ENCODE results near the gene MRFAP1L1.
A peak's percentile ranks its signal among the peaks of the same experiment; 100 is the strongest.
"Not testable (repeated sequence)": the region's sequence is repeated elsewhere in the genome, so short reads cannot be mapped to it uniquely, and the experiment has no call there.

Gene MRFAP1L1

GRCh38 chr4:6709230-6710114 lies at the start of gene MRFAP1L1:
Gene MRFAP1L1, minus strand, starts transcription at chr4:6709865. Its CDS starts 236 bp downstream, at chr4:6709629.
- Histone ChIP-seq H3K27me3 (ENCODE audit: control insufficient read depth, insufficient read depth, low read length) (peaks cover 11% of the 10 kb centered on the region; the same call in 1 of the 2 replicates), H3K36me3 (ENCODE audit: control insufficient read depth, insufficient read depth, low read length) (peaks cover 13% of the 10 kb centered on the region), H3K9ac (ENCODE audit: low read depth, low read length) (peak within 1 kb of the TSS; percentile 82), H3K27ac (ENCODE audit: low read depth, low read length) (peak within 1 kb of the TSS; percentile 85), H3K4me3 (ENCODE audit: low read depth, low read length) (peak within 1 kb of the TSS; percentile 98), H3K9me3 (ENCODE audit: control insufficient read depth, insufficient read depth, low read length) (no peaks in the 10 kb centered on the region), H3K4me1 (ENCODE audit: control insufficient read depth, insufficient read depth, low read length) (peaks cover 13% of the 10 kb centered on the region)

DNA sequence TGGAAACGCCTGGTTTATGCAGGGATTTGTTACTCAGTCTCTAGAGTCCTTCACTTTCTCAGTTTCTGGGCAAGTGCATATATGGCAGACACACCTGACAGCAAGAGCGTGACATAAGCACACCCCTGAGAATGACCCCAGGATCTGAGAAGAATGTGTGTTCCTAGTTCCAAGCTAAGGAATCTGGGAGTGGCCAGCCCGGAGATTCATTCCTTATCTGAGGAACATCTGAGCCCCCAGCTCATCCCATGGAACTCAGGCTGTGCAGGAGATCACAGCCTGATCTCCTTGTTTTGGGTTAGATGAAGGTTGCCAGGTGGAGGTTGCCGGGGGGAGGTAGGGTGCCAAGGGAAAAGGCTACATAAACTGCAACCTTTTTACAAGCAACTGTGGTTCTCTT lies 49.1 kb upstream of the MRFAP1L1 start:
- Histone ChIP-seq H3K4me1 (ENCODE audit: control insufficient read depth, insufficient read depth, low read length) (no peaks in the 10 kb centered on the region), H3K36me3 (ENCODE audit: control insufficient read depth, insufficient read depth, low read length) (no peaks in the 10 kb centered on the region), H3K27ac (ENCODE audit: low read depth, low read length) (no peak overlapping the region), H3K27me3 (ENCODE audit: control insufficient read depth, insufficient read depth, low read length) (no peaks in the 10 kb centered on the region), H3K9ac (ENCODE audit: low read depth, low read length) (no peak overlapping the region), H3K9me3 (ENCODE audit: control insufficient read depth, insufficient read depth, low read length) (no peaks in the 10 kb centered on the region), H3K4me3 (ENCODE audit: low read depth, low read length) (no peak overlapping the region)

GRCh38 chr4:6756345-6756744 lies 46.7 kb upstream of the MRFAP1L1 start:
- not testable (repeated sequence) for H3K27me3 ChIP-seq (ENCODE audit: control insufficient read depth, insufficient read depth, low read length); H3K9me3 ChIP-seq (ENCODE audit: control insufficient read depth, insufficient read depth, low read length); H3K27ac ChIP-seq (ENCODE audit: low read depth, low read length); H3K4me1 ChIP-seq (ENCODE audit: control insufficient read depth, insufficient read depth, low read length); H3K9ac ChIP-seq (ENCODE audit: low read depth, low read length); H3K4me3 ChIP-seq (ENCODE audit: low read depth, low read length); H3K36me3 ChIP-seq (ENCODE audit: control insufficient read depth, insufficient read depth, low read length)

DNA sequence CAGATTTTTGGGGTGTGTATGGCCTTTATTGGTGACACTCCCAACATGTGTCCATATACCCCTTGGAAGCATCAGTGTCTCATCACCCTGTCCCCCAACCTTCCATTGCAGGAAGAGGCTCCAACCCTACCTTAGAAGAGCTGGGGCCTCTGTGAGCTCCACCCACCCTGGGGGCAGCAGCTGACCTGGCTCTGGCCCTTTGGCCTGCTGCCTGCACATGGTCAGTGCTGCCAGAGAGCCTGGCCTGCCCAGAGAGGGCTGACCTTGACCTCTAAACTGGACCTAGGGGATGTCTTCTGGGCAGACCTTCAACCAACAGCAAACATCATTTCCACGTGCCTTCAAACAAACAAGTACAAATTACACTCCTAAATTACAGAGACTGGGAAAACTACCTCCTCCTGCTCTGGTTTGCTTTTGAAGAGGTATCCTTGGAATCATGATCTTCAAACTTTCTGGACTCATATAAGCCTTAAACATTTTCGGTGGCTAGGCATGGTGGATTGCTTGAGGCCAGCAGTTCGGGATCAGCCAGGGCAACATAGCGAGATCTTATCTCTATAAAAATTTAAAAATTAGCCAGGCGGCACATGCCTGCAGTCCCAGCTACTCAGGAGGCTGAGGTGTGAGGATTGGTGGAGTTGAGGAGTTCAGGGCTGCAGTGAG lies 45.6 kb upstream of the MRFAP1L1 start:
- H3K27ac ChIP-seq (ENCODE audit: low read depth, low read length), result no peak overlapping the region
- no peaks in the 10 kb centered on the region for H3K9me3 ChIP-seq (ENCODE audit: control insufficient read depth, insufficient read depth, low read length)

DNA sequence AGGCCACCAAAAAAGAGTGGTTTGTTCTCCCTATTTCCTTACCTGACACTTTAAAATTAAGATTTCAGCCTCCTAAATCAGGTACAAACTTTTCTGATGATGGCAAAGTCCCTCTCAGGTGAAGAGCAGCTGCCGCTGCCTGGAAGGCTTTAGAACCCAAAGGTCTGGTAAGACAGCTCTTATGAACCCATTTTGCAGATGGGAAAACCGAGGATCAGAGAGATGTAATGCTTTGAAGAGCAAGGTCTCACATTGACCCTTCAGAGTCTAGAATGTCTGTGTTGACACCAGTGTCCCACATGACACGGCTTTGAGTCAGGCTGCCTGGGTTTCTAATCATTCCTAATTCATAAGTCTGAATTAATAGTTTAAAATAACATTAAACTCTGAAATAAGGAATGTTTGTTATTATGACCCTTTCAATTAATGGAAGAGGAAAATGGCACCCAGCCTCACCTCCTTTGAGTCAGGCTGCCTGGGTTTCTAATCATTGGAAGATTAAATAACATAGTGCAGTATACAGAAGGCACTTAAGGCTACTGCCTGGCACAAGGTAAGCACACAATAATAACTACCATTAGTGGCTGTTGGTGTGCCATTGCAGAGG lies 44.9 kb upstream of the MRFAP1L1 start:
- Histone ChIP-seq H3K27me3 (ENCODE audit: control insufficient read depth, insufficient read depth, low read length) (no peaks in the 10 kb centered on the region), H3K36me3 (ENCODE audit: control insufficient read depth, insufficient read depth, low read length) (no peaks in the 10 kb centered on the region), H3K9me3 (ENCODE audit: control insufficient read depth, insufficient read depth, low read length) (no peaks in the 10 kb centered on the region), H3K27ac (ENCODE audit: low read depth, low read length) (no peak overlapping the region), H3K4me3 (ENCODE audit: low read depth, low read length) (no peak overlapping the region), H3K4me1 (ENCODE audit: control insufficient read depth, insufficient read depth, low read length) (peaks cover 3% of the 10 kb centered on the region; the same call in 1 of the 2 replicates), H3K9ac (ENCODE audit: low read depth, low read length) (no peak overlapping the region)

More for the DNA sequence above, 45.6 kb upstream of the MRFAP1L1 start:
- Histone ChIP-seq H3K4me3 (ENCODE audit: low read depth, low read length) (no peak overlapping the region), H3K36me3 (ENCODE audit: control insufficient read depth, insufficient read depth, low read length) (no peaks in the 10 kb centered on the region), H3K9ac (ENCODE audit: low read depth, low read length) (no peak overlapping the region), H3K4me1 (ENCODE audit: control insufficient read depth, insufficient read depth, low read length) (peaks cover 3% of the 10 kb centered on the region; the same call in 1 of the 2 replicates), H3K27me3 (ENCODE audit: control insufficient read depth, insufficient read depth, low read length) (no peaks in the 10 kb centered on the region)

- no peak overlapping the region for H3K27ac ChIP-seq (ENCODE audit: low read depth, low read length)
- H3K36me3 ChIP-seq (ENCODE audit: control insufficient read depth, insufficient read depth, low read length), result no peaks in the 10 kb centered on the region
- H3K4me1 ChIP-seq (ENCODE audit: control insufficient read depth, insufficient read depth, low read length), result peaks cover 3% of the 10 kb centered on the region; the same call in 1 of the 2 replicates
- no peaks in the 10 kb centered on the region for H3K9me3 ChIP-seq (ENCODE audit: control insufficient read depth, insufficient read depth, low read length)
- H3K27me3 ChIP-seq (ENCODE audit: control insufficient read depth, insufficient read depth, low read length), result no peaks in the 10 kb centered on the region
- H3K4me3 ChIP-seq (ENCODE audit: low read depth, low read length), result no peak overlapping the region
- H3K9ac ChIP-seq (ENCODE audit: low read depth, low read length), result no peak overlapping the region
These were observed 44.2 kb upstream of the MRFAP1L1 start for GRCh38 chr4:6753891-6754290.

DNA sequence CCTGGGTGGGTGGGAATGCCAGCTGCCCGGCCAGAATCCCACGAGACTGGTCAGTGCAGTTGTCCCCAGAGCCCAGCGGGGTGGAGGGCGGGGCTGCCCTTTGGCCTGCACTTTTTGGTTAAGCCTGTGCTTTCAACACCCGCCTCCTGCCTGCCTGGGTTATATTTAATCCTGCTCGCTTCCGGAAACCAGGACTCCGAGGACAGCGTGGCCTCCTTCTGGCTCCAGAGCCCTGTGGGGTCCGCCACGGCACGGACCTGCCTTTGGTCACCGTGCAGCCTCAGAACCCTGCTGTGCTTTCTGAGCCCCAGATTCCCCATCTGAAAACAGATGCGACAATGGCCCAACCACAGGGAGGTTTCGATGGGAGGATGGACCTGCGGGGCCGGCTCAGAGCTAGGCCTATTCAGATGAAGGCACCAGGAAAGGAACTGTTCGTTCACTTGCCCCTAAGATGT lies 43.5 kb upstream of the MRFAP1L1 start:
- peaks cover 3% of the 10 kb centered on the region; the same call in 1 of the 2 replicates for H3K4me1 ChIP-seq (ENCODE audit: control insufficient read depth, insufficient read depth, low read length)
- H3K27me3 ChIP-seq (ENCODE audit: control insufficient read depth, insufficient read depth, low read length), result no peaks in the 10 kb centered on the region
- H3K9ac ChIP-seq (ENCODE audit: low read depth, low read length), result no peak overlapping the region
- H3K27ac ChIP-seq (ENCODE audit: low read depth, low read length), result no peak overlapping the region
- no peak overlapping the region for H3K4me3 ChIP-seq (ENCODE audit: low read depth, low read length)
- H3K9me3 ChIP-seq (ENCODE audit: control insufficient read depth, insufficient read depth, low read length), result no peaks in the 10 kb centered on the region
- no peaks in the 10 kb centered on the region for H3K36me3 ChIP-seq (ENCODE audit: control insufficient read depth, insufficient read depth, low read length)

DNA sequence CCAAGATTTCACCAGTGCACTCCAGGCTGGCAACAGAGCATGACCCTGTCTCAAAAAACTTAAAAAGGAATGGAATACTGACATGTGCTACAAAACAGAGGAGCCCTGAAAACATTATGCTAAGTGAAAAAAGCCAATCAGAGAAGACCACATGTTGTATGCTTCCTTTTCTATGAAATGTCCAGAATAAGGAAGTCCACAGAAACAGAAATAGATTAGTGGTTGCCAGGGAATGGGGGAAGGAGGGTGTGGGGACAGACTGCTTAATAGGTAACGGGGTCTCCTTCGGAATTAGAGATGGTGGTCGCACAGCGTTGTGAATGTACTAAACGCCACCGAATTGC lies 42.8 kb upstream of the MRFAP1L1 start:
- Histone ChIP-seq H3K27ac (ENCODE audit: low read depth, low read length) (no peak overlapping the region), H3K4me1 (ENCODE audit: control insufficient read depth, insufficient read depth, low read length) (peaks cover 3% of the 10 kb centered on the region; the same call in 1 of the 2 replicates), H3K9me3 (ENCODE audit: control insufficient read depth, insufficient read depth, low read length) (no peaks in the 10 kb centered on the region)

DNA sequence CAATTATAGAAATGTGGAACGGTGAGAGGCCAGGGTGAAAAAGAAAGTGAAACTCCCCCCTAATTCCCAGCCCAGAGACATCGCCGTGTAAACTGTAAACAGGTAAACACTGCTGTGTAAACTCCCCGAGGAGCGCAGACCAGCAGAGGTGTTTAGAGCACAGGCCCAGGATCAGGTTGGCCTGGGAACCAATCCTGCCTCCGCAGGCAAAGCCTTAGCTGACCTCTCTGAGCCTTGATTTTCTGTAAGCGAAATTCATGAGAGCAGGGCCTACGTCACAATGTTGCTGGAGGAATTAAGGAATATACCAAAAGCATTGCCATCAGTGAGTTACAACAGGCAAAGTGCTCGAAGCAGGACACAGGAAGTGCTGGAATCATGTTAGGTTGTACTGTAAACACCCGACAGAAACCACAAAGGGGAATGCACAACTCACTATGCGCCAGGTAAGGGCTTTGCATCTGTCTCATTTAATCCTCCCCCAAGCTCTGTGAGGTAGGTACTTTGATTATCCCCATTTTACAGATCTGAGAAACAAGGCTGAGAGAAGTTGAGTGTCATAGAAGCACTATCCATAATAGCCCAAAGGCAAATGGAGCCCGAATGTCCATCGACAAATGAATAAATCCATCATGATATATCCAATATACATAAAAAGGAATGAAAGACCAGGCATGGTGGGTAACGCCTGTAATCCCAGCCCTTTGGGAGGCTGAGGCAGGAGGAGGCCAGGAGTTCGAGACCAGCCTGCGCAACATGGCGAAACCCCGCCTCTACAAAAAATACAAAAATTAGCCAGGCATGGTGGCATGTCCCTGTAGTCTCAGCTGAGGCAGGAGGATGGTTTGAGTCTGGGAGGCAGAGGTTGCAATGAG lies 42.2 kb upstream of the MRFAP1L1 start:
- Histone ChIP-seq H3K4me3 (ENCODE audit: low read depth, low read length) (no peak overlapping the region), H3K9me3 (ENCODE audit: control insufficient read depth, insufficient read depth, low read length) (no peaks in the 10 kb centered on the region), H3K27ac (ENCODE audit: low read depth, low read length) (no peak overlapping the region), H3K27me3 (ENCODE audit: control insufficient read depth, insufficient read depth, low read length) (no peaks in the 10 kb centered on the region), H3K4me1 (ENCODE audit: control insufficient read depth, insufficient read depth, low read length) (peaks cover 3% of the 10 kb centered on the region; the same call in 1 of the 2 replicates), H3K9ac (ENCODE audit: low read depth, low read length) (no peak overlapping the region), H3K36me3 (ENCODE audit: control insufficient read depth, insufficient read depth, low read length) (no peaks in the 10 kb centered on the region)

More for the DNA sequence above, 42.8 kb upstream of the MRFAP1L1 start:
- Histone ChIP-seq H3K4me3 (ENCODE audit: low read depth, low read length) (no peak overlapping the region), H3K9ac (ENCODE audit: low read depth, low read length) (no peak overlapping the region), H3K27me3 (ENCODE audit: control insufficient read depth, insufficient read depth, low read length) (no peaks in the 10 kb centered on the region), H3K36me3 (ENCODE audit: control insufficient read depth, insufficient read depth, low read length) (no peaks in the 10 kb centered on the region)

Measured in HUES48 (cell line).